ENCODE data around the gene ARHGEF17.

DNA sequence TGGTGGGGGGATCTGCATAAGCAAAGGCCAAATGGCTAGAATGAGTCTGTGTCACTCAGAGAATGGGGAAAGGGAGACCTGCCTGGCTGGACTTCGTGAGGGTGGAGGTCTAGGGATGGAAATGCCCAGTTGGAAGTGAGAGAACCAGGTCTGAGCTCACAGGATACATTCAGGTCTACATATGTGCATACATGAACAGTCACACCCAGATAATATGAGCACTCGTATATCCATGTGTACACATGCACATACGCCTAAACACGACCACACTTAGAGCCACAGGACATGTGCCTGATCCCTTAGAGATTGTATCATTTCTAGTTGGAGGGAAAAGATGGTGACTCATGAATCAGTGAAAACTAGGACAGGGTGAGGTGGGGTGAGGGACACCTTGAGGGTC lies 47.0 kb downstream of the ARHGEF17 start:
- TF ChIP-seq, protein P1, sequence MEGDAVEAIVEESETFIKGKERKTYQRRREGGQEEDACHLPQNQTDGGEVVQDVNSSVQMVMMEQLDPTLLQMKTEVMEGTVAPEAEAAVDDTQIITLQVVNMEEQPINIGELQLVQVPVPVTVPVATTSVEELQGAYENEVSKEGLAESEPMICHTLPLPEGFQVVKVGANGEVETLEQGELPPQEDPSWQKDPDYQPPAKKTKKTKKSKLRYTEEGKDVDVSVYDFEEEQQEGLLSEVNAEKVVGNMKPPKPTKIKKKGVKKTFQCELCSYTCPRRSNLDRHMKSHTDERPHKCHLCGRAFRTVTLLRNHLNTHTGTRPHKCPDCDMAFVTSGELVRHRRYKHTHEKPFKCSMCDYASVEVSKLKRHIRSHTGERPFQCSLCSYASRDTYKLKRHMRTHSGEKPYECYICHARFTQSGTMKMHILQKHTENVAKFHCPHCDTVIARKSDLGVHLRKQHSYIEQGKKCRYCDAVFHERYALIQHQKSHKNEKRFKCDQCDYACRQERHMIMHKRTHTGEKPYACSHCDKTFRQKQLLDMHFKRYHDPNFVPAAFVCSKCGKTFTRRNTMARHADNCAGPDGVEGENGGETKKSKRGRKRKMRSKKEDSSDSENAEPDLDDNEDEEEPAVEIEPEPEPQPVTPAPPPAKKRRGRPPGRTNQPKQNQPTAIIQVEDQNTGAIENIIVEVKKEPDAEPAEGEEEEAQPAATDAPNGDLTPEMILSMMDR (IDR thresholded peaks at IDR 0.05), result no peak
- TF ChIP-seq POLR2A (IDR thresholded peaks at IDR 0.05) (no peak), POLR2AphosphoS5 (IDR thresholded peaks at IDR 0.05) (no peak), EP300 (IDR thresholded peaks at IDR 0.05; ENCODE audit: low read depth) (no peak)

Measured in transverse colon (tissue), 4 donors.